ENCODE data around the gene ZNF143. TPM values are rescaled to one million over a fixed set of nuclear protein-coding genes. Genes with fewer than 3 reads are reported as not detected.

Gene ZNF143
- total RNA-seq, 1 donor from 2014 or later, result 28.3 TPM

DNA sequence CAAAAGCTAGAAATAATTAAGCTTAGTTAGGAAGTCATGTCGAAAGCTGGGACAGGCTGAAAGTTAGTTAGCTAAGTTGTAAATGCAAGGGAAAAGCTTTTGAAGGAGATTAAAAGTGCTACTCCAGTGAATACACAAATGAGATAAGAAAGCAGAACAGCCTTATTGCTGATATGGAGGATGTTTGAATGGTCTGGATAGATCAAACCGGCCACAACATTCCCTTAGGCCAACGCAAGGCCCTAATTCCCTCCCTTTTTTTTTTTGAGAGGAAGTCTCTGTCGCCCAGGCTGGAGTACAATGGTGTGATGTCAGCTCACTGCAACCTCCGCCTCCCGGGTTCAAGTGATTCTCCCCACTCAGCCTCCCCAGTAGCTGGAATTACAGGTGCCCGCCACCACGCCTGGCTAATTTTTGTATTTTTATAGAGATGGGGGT lies 89.4 kb downstream of the ZNF143 start:
- H3K36me3 Mint-ChIP-seq (ENCODE audit: low read depth, unreplicated experiment), result peaks cover 12% of the 10 kb centered on the region
- no peaks in the 10 kb centered on the region for H3K27me3 ChIP-seq (ENCODE audit: insufficient read depth, low read length)
- DNase-seq (ENCODE audit: low read depth) (no peak), FAIRE-seq (no peak)
- no peaks in the 10 kb centered on the region for H3K4me1 Mint-ChIP-seq (ENCODE audit: low read depth, unreplicated experiment)
- H3K36me3 ChIP-seq (ENCODE audit: insufficient read depth, low read length), result no peaks in the 10 kb centered on the region
- H4K20me1 ChIP-seq (ENCODE audit: insufficient read depth, low read length), result no peaks in the 10 kb centered on the region
- H3K27ac ChIP-seq (ENCODE audit: low read depth, low read length), result no peak overlapping the region
- H3K4me3 ChIP-seq (ENCODE audit: insufficient read depth, low read depth, low read length), result no peak overlapping the region
- no peaks in the 10 kb centered on the region for H3K9me3 ChIP-seq (ENCODE audit: insufficient read depth, low read depth, low read length)
- no peak overlapping the region for H3K4me3 Mint-ChIP-seq (ENCODE audit: unreplicated experiment)
- TF ChIP-seq, protein P1, sequence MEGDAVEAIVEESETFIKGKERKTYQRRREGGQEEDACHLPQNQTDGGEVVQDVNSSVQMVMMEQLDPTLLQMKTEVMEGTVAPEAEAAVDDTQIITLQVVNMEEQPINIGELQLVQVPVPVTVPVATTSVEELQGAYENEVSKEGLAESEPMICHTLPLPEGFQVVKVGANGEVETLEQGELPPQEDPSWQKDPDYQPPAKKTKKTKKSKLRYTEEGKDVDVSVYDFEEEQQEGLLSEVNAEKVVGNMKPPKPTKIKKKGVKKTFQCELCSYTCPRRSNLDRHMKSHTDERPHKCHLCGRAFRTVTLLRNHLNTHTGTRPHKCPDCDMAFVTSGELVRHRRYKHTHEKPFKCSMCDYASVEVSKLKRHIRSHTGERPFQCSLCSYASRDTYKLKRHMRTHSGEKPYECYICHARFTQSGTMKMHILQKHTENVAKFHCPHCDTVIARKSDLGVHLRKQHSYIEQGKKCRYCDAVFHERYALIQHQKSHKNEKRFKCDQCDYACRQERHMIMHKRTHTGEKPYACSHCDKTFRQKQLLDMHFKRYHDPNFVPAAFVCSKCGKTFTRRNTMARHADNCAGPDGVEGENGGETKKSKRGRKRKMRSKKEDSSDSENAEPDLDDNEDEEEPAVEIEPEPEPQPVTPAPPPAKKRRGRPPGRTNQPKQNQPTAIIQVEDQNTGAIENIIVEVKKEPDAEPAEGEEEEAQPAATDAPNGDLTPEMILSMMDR (IDR thresholded peaks at IDR 0.05; ENCODE audit: insufficient read depth, low read depth, low read length), result no peak
- TF ChIP-seq EZH2 (IDR thresholded peaks at IDR 0.05; ENCODE audit: insufficient read depth, low read length), result no peak
- H3K27me3 Mint-ChIP-seq (ENCODE audit: low read depth, unreplicated experiment), result no peaks in the 10 kb centered on the region
- H3K4me2 ChIP-seq (ENCODE audit: low read length), result no peak overlapping the region
- no peak overlapping the region for H3K9ac ChIP-seq (ENCODE audit: low read length)
- H3K27ac Mint-ChIP-seq (ENCODE audit: unreplicated experiment), result no peak overlapping the region
- no peak overlapping the region for H2AFZ ChIP-seq (ENCODE audit: low read depth, low read length)
- no peaks in the 10 kb centered on the region for H3K4me1 ChIP-seq (ENCODE audit: insufficient read depth, low read length)
- no peaks in the 10 kb centered on the region for H3K79me2 ChIP-seq (ENCODE audit: insufficient read depth, low read length)
- peaks cover 5% of the 10 kb centered on the region for H3K9me3 Mint-ChIP-seq (ENCODE audit: unreplicated experiment)

DNA sequence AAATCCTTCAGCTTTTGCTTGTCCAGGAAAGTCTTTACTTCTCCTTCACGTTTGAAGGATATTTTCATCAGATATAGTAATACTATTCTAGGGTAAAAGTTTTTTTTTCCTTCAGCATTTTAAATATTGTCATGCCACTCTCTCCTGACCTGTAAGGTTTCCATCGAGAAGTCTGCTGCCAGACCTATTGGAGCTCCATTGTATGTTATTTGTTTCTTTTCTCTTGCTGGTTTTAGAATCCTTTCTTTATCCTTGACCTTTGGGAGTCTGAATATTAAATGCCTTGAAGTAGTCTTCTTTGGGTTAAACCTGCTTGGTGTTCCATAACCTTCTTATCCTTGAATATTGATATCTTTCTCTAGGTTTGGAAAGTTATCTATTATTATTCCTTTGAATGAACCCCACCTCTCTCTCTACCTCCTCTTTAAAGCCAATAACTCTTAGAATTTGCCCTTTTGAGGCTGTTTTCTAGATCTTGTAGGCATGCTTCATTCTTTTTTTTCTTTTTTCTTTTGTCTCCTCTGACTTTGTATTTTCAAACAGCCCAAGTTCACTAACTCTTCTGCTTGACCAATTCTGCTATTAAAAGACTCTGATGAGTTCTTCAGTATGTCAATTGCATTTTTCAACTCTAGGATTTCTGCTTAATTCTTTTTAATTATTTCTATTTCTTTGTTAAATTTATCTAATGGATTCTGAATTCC lies 100.6 kb downstream of the ZNF143 start:
- DNase-seq (ENCODE audit: low read depth) (no peak), FAIRE-seq (no peak)
- H3K4me3 Mint-ChIP-seq (ENCODE audit: unreplicated experiment), result no peak overlapping the region

More for the DNA sequence above, 100.6 kb downstream of the ZNF143 start:
- Mint-ChIP-seq H3K9me3 (ENCODE audit: unreplicated experiment) (peaks cover 15% of the 10 kb centered on the region), H3K36me3 (ENCODE audit: low read depth, unreplicated experiment) (peaks cover 14% of the 10 kb centered on the region), H3K4me1 (ENCODE audit: low read depth, unreplicated experiment) (peaks cover 10% of the 10 kb centered on the region), H3K27me3 (ENCODE audit: low read depth, unreplicated experiment) (no peaks in the 10 kb centered on the region), H3K27ac (ENCODE audit: unreplicated experiment) (no peak overlapping the region)
- Histone ChIP-seq H3K9ac (ENCODE audit: low read length) (no peak overlapping the region), H4K20me1 (ENCODE audit: insufficient read depth, low read length) (no peaks in the 10 kb centered on the region), H3K4me1 (ENCODE audit: insufficient read depth, low read length) (peaks cover 13% of the 10 kb centered on the region), H3K27me3 (ENCODE audit: insufficient read depth, low read length) (no peaks in the 10 kb centered on the region), H3K9me3 (ENCODE audit: insufficient read depth, low read depth, low read length) (no peaks in the 10 kb centered on the region), H3K79me2 (ENCODE audit: insufficient read depth, low read length) (no peaks in the 10 kb centered on the region), H3K4me2 (ENCODE audit: low read length) (no peak overlapping the region), H3K27ac (ENCODE audit: low read depth, low read length) (no peak overlapping the region), H3K4me3 (ENCODE audit: insufficient read depth, low read depth, low read length) (no peak overlapping the region), H3K36me3 (ENCODE audit: insufficient read depth, low read length) (no peaks in the 10 kb centered on the region), H2AFZ (ENCODE audit: low read depth, low read length) (no peak overlapping the region)
- TF ChIP-seq, protein P1 (IDR thresholded peaks at IDR 0.05; ENCODE audit: insufficient read depth, low read depth, low read length), result no peak
- no peak for TF ChIP-seq EZH2 (IDR thresholded peaks at IDR 0.05; ENCODE audit: insufficient read depth, low read length)
